SK-N-MC (cell line): Measurements from ENCODE around the gene USP49.

Experiments used
- EZH2 ChIP-seq: fragments of 200-600 bp; sonication (generic); IDR thresholded peaks from one replicate; pipeline ENCODE4 v1.6.1; 2017; ENCODE audit warnings: antibody characterized with exemption
- FOXP2 ChIP-seq: optimal IDR thresholded peaks from 2 replicates; pipeline ENCODE3; 2011; ENCODE audit warnings: mild to moderate bottlenecking, moderate library complexity; ENCODE audit not compliant: insufficient read depth; ENCODE audit errors: extremely low read length, control extremely low read depth
- POLR2AphosphoS5 ChIP-seq: IDR thresholded peaks from 2 replicates; pipeline ENCODE4 v1.6.1; 2012; ENCODE audit warnings: mild to moderate bottlenecking, low read depth, low read length, borderline replicate concordance

- TF ChIP-seq POLR2AphosphoS5 (no peak), EZH2 (no peak), FOXP2 (no peak)
Observed at GRCh38 chr6:41942067-41942851, 47.1 kb upstream of the USP49 start.
